NAMALWA (cell line): ENCODE results near the gene TBC1D2B.
"Not testable (repeated sequence)": the region's sequence is repeated elsewhere in the genome, so short reads cannot be mapped to it uniquely, and the experiment has no call there.

Experiments used
- DNase-seq: peaks from one replicate; pipeline ENCODE4 v3.0.0-alpha.2; 2015; ENCODE audit warnings: low spot score

The TBC1D2B gene

DNA sequence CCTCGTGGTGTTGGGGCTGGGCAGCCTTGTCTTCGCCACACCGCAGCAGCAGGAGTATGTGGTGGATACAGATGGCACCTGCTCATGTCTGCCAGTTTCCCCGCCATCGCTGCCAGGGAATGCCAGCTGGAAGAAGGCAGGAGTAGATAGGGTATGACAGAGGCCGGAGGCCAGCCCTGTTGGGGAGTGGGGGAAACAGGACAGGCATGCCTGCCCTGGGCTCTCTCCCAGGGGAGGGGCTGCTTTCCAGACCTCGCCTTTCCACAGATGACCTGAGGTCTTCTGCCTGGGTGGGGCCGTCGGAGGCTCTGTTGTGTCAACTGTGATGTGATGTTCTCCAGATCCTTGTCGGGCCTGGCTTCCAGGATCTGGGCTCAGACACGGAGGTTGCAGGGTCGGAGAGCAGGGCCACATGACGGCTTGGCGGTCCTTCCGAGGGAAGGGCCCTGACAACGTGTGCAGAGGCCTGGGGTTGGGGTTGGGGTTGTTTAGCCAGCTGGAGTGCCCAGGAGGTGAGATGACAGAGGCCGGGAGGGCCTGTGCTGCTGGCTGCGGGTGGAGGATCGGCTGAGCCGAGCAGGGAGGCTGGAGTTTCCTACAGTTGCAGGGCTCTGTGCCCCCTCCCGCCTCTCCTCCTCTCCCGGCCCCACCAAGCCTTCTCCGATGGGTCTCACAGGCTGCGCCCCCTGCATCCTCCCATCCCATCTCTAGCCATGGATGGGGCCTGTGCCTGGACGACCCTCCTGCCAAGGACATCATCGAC is 102.0 kb downstream of the TBC1D2B start:
- DNase-seq, result no peak

DNA sequence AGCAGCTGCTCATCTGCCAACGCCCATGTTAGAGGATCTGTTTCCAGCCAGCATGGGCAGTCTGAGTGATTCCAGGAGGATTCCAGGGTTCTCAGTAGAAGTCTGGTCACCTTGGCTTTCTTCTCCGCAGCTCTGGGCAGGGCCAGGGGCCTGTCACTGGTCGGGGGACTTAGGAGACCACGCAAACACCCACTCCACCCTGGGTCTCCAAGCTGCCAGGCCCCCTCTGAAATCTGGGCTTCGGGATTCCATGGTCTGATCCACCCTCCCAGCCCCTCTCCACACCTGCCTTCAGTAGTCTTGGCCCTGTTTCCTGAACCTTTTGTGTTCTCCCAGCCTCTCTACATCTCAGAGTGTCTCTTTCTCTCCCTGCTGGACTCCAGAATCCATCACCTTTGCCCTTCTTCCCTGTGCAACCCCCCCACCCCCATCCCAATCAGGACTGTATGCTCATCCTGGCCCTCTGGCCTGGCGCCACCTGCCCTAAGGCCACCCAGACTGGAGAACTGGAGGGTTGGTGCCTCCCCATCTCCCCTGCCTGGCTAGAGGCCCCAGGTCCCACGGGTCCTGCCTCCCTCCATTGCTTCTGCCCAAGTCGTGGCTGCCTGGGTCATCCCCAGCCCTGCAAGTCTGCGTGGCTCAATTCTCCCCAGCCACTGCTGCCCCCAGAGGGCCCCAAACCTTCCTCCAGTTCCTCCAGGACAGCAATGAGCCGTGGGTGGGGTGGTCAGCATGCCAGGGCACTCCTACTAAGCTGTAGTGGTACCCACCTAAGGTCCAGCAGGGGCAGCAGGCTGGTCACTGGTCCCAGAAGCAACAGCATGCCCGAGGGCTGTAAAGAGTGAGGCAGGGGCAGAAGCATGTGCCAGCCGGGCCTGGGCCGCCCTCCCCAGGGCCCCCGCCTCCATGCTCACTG is 102.8 kb downstream of the TBC1D2B start:
- no peak for DNase-seq

DNA sequence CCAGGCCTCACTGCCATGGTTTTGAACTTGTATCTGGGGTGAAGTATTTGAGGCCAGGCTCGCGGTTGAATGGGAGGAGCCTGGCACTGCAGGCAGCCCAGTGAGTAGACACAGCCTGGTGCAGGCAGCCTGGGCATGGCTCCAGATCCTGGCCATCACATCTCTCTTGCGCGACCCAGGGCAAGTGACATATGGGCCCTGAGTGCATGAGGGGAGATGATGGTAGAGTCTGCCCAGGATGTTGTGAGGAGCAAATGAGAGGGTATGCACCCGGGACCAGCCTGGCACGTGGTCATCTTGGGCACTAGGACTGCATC is 103.5 kb downstream of the TBC1D2B start:
- no peak for DNase-seq

DNA sequence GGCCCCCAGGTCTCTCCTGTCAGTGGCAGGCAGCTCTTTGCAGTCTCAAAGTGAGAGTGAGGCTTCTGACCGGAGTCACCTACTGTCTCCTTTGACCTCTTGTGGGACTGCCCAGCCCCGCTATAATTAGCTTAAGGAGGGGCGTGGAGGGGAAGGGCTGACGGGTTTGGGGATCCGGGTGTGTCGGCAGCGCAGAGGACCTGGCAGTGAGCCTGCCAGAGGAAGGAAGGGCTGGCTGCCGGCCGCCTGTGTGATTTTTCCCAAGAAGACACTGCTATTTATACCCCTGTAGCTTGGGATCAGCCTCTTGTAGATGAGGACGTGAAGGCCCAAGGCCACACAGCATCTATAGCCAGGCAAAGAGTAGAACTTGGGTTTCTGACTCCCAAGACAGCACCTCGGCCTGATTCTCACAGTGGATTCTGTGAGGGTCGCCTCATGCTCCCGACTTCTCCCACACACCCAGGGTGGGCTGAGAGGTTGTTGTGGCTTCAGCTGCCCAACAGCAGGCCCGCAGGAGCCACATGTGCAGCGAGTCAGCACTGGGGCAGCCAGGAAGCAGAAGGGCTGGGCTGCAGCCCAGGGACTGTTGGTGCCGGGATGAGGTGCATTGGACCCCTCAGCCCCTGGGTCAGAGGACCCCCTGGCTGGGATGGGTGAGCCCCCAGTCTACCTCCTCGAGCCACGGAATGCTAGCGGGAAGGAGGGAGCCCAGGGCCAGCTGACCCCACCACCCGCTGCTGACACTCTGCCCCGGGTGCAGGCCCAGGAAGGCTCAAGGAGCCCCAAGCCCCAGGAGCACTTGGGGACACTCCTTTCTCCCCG is 104.0 kb downstream of the TBC1D2B start:
- DNase-seq, result not testable (repeated sequence)

DNA sequence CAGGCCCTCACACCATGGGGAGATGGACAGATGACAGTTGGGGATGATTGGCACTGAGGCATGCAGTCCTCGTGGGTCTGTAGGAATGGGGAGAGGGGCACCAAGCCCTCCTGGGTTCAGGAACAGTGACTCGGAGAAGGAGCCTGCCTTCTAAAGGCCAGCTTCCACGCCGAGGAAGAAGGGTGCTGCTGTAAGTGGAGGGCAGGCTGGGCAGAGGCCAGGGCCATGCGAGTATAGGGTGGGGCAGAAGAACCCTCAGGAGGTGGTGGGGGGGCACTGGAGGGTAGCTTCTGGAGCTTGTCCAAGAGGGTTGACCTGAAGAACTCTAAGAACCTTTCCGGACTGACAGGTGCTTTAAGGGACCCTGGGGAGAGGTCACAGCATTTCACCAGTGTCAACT is 104.8 kb downstream of the TBC1D2B start:
- not testable (repeated sequence) for DNase-seq

DNA sequence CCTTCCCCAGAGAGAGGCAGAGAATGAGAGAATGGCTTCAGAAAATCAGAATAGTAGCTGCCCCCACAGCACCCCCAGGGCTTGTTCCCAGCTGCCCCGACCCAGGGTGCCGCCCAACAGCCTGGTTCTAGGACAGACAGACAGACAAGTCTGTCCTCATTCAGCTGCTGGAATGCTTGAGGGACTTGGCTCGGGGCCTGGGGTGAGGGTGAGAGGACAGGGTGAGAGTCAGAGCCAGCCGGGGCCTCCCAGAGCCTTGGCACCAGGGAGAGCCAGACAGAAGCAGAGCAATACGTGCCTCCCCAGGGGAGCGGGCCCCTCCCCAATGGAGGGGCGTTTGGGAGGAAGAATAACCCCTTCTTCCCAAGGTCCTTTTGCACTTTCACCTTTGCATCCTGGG is 105.6 kb downstream of the TBC1D2B start:
- DNase-seq, result not testable (repeated sequence)

DNA sequence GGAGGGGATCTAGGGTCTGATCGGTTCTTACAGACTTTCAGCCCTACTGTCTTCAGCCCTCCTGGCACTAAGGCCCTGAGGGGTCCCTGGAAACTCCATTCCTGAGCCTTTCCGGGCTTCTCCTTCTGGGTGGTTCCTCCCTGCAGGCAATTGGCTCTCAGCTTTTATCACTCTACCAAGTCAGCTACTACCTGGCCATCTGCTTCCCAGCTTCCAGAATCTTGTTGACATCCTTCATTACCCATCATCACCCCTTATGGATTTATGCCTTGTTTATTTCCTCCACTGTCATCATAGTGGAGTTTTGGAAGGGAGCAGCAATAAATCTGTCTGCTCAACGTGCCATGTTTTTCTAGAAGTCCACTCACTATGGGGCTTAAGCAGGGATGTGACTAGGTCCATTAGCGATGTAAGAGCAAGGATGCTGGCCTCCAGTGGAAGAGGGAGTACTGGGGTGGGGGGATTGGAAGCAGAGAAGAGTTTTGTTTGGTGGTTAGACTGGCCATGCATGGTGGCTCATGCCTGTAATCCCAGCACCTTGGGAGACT is 106.6 kb downstream of the TBC1D2B start:
- not testable (repeated sequence) for DNase-seq

DNA sequence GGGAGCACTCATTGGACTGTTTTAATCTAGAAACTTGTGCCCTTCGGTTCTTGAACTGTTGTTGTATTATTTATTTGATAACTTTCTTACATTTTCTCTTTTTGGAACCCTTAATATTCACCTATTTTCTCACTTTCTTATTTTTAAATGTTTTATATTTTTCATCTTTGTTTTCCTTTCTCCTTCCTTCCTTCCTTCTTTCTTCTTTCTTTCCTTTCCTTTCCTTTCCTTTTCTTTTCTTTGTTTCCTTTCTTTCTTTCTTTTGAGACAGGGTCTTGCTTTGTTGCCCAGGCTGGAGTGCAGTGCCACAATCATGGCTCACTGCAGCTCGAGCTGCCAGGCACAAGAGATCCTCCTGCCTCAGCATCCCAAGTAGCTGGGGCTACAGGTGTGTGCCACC is 108.5 kb downstream of the TBC1D2B start:
- no peak for DNase-seq

DNA sequence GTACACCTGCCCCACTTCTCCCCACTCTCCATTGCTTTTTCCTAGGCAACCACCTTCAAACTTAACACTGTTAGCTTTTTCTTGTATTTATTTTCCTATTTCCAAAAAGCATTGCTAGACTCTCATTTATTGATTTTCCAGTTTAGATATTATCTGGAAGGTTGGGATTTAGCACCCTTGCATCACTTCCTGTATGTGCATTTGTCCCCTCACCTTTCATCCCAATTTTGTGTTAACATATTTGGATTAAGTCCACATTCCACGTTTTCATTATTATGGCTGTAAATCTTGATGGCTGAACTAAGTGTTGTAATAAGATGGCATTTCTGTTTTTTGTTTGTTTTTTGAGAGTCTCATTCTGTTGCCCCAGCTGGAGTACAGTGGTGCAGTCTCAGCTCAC is 109.7 kb downstream of the TBC1D2B start:
- DNase-seq, result no peak

DNA sequence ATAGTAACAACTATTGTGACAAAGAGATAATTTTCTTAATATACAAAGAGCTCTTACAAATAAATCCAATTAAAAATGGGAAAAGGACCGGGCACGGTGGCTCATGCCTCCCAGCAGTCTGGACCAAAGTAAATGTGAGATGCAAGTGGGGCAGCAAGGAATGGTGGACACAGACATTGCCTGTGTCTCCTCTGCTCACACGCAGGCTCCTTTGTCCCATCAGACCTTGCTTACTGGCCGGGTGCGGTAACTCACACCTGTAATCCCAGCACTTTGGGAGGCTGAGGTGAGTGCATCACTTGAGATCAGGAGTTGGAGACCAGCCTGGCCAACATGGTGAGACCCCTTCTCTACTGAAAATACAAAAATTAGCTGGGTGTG is 110.3 kb downstream of the TBC1D2B start:
- DNase-seq, result not testable (repeated sequence)

DNA sequence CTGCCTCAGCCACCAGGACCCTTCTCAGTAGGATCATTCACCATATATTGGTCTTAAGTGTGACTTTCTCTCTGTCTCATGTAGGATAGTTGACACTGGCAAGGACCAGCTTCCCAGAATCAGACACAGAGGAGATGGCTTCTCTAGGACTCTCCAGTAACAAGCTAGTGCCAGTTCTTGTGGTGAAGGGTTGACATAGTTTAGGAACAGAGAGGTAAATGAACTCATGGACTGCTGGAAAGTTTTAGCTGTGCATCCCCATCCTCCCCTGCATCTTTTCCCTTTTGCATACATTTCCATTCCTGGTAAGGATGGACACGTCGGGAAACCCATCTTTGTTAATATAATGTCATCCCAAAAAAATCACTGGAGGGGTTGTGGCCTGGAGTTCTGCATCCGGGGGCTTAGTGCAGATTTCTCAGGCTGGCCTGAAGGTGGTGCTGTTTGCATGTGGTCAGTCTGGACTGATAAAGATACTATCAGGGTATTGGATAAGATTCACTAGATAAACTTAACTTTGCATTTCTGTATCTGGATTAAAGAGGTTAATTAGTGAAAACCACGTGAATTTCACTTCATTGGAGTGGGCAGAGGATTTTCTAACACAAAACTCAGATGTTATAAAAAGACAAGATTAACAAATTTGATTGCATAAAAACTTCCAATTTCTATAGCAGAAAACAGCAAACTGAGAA is 110.8 kb downstream of the TBC1D2B start:
- peak; percentile 70 for DNase-seq

DNA sequence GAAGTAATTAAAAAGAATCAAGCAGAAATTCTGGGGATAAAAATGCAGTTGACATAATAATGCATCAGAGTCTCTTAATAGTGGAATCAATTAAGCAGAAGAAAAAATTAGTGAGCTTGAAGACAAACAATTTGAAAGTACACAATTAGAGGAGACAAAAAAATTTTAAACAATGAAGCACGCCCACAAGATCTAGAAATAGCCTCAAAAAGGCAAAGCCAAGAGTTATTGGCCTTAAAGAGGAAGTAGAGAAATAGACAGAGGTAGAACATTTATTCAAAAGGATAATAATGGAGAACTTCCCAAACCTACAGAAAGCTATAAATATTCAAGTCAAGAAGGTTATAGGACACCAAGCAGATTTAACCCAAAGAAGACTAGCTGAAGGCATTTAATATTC is 113.3 kb downstream of the TBC1D2B start:
- DNase-seq, result no peak

DNA sequence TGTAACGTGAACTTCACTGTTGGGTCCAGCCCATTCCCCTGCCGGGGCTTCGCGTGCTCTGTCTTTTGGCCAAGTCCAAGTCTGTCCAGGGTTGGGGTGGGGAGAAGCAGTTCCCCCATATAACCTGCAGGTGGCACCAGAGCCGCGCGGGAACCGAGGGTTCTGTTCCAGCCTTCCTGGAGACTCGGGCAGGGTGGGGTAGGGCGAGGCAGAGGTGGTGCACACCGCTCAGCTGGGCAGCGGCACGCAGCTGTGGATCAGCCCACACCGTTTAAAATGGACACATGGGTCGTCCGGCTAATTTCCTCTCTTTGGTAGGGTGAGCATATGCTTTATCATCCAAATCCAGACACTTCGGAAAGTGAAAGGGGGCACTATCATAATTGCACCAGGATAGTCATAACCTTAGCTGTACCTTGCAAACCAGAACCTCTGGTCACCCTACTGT is 118.1 kb downstream of the TBC1D2B start:
- peak; percentile 81 for DNase-seq

DNA sequence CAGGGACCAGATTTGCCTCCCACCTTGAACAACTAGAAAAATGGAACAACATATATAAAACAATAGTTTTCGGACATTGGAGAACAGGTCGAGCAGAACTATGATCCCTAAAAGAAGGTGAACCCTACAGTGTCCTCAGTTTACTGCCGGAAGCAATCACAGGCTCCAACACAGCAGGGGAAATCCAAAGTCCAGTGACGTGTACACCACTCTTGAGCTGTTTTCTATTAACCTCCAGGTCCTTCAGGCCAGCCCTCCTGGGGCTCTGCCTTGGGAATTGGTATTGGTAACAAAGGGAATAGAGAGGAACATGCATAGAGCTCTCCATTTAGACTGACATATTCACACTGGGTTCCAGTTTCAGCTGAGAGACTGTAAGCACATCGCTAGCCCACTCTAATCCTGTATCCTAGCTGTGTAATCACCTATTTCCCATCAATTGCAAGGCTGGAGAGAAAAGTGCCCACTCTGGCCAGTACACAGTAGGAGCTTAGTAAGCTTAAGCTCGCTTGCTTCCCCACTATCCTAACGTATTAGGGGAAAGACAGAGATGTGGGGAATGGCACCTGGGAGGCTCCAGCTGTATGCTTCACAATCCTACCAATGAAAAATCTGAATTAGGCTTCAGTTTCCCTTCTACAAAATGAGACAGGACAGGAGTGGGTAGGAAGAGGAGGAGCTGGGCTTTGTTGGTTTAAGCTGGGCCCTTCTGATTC is 118.6 kb downstream of the TBC1D2B start:
- not testable (repeated sequence) for DNase-seq

DNA sequence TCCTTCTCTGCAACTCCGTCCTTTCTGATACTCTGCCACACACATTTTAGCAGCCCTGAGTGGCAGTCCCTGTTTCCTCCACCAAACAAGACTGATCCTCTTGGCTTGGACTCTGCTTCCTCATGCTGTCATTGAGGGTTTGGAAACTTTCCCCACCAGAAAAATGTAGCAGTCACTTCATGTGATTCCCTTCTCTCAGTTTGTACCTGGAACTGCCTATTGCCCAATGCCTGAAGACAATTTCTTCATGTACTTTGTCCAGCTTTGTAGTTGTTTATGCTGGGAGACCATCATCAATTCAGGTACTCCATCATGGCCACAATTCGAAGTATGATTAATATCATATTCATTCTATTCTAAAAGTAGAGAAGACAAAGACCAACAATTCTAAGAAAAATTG is 119.5 kb downstream of the TBC1D2B start:
- not testable (repeated sequence) for DNase-seq

DNA sequence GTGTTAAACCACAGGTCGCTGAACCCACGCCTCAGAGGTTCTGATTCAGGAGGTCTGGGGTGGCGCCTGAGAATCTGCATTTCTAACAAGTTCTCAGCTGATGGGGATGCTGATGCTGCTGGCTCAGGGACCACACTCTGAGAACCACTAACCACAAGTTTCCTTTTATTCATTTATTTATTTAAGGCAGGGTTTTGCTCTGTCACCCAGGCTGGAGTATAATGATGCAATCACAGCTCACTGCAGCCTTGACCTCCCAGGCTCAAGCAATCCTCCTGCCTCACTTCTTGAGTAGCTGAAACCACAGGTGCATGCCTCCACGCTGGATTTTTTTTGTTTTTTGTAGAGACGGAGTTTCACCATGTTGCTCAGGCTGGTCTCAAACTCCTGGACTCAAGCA is 123.6 kb downstream of the TBC1D2B start:
- peak; percentile 82 for DNase-seq

DNA sequence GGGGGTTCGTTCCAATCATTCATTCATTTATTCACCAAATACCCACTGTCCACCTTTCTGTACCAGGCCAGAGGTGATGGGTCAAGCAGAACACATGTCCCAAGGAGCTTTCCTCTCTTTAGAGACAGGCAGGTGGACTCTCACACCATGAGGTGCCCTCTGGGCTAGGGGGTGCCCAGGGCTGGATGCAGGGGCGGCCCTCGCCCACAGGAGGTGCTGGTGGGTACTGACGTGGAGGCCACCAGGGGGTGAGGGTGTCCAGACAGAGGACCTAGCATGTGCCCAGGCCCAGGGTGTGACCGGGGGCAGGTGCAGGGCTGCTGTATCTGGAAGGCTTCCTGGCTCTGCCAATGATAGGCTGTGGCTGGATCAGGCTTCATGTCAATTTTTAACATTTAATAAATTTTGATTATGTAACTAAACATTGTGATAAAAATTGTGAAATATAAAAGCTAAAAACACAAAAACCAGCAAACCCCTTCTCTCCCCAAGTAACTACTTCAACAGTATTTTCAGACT is 124.5 kb downstream of the TBC1D2B start:
- DNase-seq, result peak; percentile 31

DNA sequence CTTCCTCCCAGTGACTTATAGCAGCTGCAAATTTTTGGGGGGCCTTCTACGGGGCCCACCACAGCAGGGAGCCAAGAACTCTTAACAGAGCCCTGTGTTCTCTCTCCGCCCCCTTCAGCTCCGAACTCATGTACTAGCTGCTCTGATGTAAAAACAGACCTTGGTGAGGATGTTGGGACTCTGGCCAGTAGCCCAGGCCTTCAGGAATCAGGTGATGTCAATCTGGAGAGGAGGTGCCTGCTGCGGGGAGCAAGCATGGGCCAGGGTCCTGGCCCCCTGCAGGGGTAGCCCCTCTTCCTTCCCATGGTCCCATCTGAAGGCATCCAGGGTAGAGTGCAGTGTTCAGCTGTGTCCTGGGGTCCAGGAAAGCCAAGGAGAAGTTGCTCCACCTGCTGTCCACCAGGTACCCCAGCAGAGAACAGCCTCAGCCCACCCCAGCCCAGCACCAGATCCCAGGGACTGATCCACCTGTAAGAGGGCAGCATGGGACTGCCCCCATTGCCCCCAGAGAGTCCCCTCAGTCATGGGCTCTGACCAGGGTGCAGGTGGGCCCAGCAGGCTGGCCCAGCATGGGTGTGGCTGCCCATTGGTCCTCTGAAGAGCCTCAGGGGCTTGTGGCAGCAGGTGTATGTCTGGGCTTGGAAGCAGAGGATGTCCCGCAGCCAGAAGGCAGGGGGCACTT is 126.3 kb downstream of the TBC1D2B start:
- not testable (repeated sequence) for DNase-seq

DNA sequence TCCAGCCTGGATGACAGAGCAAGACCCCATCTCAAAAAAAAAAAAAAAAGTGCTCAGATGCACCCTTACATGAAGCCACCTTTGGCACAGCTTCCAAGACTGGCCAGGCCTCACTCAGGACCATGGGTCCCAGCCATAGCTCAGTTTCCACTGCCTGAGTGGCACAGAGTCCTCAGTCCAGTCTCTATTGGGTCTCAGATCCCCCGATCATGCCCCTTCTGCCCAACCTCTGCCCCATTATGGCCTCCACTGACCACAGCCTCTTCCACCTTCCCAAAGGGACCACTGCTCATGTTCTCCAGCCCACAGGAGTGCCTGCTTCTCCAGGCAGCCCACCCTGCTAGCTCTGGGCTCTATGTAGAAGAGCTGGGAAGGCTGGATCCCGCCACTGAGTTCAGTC is 127.0 kb downstream of the TBC1D2B start:
- not testable (repeated sequence) for DNase-seq

DNA sequence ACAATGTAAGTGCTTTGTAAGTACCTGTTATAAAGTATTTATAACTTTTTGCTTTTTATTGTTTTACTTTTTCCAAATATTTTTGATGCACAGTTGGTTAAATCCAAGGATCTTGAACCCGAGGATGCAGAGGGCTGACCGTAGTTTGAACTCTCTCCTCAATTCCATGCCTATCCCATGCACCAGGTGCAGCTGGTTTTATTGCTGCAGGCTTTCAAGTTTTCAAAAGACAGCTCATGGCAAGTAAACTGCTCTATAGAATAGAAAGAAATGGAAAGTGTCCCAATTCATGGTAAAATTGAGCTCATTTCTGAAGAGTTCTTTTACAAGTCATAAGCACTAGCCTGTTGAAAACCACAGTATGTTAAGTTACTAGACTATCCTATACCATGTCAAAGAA is 131.9 kb downstream of the TBC1D2B start:
- no peak for DNase-seq
